GM12875 (cell line): ENCODE results near the gene CLDN10.

Experiments
- H3K4me3 ChIP-seq: one replicate; pipeline ENCODE4 v1.5.1; 2011; ENCODE audit warnings: low read depth, low read length, control low read depth
- CTCF ChIP-seq: IDR thresholded peaks from 2 replicates; pipeline ENCODE4 v1.5.1; 2011; ENCODE audit warnings: low read depth, mild to moderate bottlenecking, control low read depth, inconsistent platforms, low read length, moderate library complexity, borderline replicate concordance; ENCODE audit not compliant: insufficient read depth

The CLDN10 gene

GRCh38 chr13:95541308-95541707 is 11.2 kb upstream of the CLDN10 start:
- H3K4me3 ChIP-seq: no peak overlapping the region
- TF ChIP-seq CTCF: no peak

DNA sequence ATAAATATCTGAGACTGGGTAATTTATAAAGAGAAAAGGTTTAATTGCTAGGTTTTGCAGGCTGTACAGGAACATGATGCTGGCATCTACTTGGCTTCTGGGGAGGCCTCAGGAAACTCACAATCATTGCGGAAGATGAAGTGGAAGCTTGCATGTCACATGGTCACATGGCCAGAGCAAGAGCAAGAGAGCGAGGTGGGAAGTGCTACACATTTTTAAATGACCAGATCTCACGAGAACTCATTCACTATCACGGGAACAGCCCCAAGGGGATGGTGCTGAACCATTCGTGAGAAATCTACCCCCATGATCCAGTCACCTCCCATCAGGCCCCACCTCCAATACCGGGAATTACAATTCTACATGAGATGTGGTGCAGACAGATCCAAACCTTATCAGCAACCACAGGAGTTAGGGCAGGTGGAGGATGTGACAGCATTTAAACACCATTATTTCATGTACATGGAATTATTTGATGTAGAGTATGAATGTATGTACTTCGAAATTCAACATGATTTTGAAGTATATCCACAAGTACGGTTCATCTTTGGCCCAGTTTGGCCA is 10.5 kb upstream of the CLDN10 start:
- H3K4me3 ChIP-seq: no peak overlapping the region
- no peak for TF ChIP-seq CTCF

- H3K4me3 ChIP-seq: no peak overlapping the region
Observed at GRCh38 chr13:95544293-95544692, 8.2 kb upstream of the CLDN10 start.

GRCh38 chr13:95546919-95547318 is 5.6 kb upstream of the CLDN10 start:
- no peak overlapping the region for H3K4me3 ChIP-seq
- no peak for TF ChIP-seq CTCF

More at GRCh38 chr13:95544293-95544692, 8.2 kb upstream of the CLDN10 start:
- TF ChIP-seq CTCF: no peak

GRCh38 chr13:95547531-95548167 is 4.9 kb upstream of the CLDN10 start:
- TF ChIP-seq CTCF: no peak

GRCh38 chr13:95552208-95552538 is 347 bp upstream of the CLDN10 start:
- TF ChIP-seq CTCF: no peak
- no peak overlapping the region for H3K4me3 ChIP-seq

More at GRCh38 chr13:95547531-95548167, 4.9 kb upstream of the CLDN10 start:
- H3K4me3 ChIP-seq: no peak overlapping the region
